Right lobe of liver (tissue), 4 donors: ENCODE results near the gene FBXW11.

Source experiments
- CTCF ChIP-seq, 4 donors: fragments of 200-600 bp in 3 of 4; fragments of 450-650 bp in 1 of 4; IDR thresholded peaks; one replicate each; pipeline versions ENCODE4 v1.5.1 to v1.8.0; 2016 to 2022; ENCODE audit warnings: antibody characterized with exemption in 4 of 4, mild to moderate bottlenecking in 2 of 4
- POLR2A ChIP-seq: fragments of 450-650 bp; IDR thresholded peaks from one replicate; pipeline ENCODE4 v1.6.1; 2017; ENCODE audit warnings: antibody characterized with exemption, mild to moderate bottlenecking
- donor health status: DM: no; HTN: no; CAD: no.
- donor health status: DM: no; HTN: no; CAD: no.
- donor health status: DM: no; HTN: yes; CAD: no.

- TF ChIP-seq CTCF (IDR thresholded peaks at IDR 0.05) = no peak
- no peak for TF ChIP-seq POLR2A
Observed at GRCh38 chr5:171986772-171987171, 19.7 kb downstream of the FBXW11 start.
